NCI-H1417 (cell line): Measurements from ENCODE around the gene HDAC1.
A peak's percentile ranks its signal among the peaks of the same experiment; 100 is the strongest.
"Not testable (repeated sequence)": the region's sequence is repeated elsewhere in the genome, so short reads cannot be mapped to it uniquely, and the experiment has no call there.

Experiments
- DNase-seq, 3 experiments: peaks; one replicate each; lab custom pipeline; 2025; lab: John Stamatoyannopoulos, UW

Gene HDAC1

DNA sequence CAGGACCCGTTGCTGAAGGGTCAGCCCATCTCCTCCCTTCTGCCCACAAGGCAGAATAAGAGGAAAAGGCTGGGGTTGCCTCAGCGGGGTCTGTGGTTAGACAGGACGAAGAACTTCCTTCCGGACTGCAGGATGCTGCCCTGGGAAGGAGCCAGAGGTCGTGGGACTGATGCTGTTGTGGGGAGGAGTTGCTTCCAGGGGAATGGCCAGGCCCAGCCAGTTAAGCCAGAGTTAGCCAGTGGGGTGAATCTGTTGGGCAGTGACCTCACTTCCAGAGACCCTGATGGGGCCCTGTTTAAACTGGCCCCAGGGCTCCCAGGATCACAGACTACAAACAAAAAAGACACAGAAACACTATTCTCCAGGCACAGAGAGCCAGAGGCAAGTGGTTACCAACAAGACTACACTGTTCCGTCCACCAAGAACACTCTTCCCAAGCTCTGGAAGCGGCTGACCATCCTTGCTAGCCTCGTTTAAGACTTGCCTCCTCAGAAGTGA, 57.4 kb downstream of the HDAC1 start:
- no peak for DNase-seq

DNA sequence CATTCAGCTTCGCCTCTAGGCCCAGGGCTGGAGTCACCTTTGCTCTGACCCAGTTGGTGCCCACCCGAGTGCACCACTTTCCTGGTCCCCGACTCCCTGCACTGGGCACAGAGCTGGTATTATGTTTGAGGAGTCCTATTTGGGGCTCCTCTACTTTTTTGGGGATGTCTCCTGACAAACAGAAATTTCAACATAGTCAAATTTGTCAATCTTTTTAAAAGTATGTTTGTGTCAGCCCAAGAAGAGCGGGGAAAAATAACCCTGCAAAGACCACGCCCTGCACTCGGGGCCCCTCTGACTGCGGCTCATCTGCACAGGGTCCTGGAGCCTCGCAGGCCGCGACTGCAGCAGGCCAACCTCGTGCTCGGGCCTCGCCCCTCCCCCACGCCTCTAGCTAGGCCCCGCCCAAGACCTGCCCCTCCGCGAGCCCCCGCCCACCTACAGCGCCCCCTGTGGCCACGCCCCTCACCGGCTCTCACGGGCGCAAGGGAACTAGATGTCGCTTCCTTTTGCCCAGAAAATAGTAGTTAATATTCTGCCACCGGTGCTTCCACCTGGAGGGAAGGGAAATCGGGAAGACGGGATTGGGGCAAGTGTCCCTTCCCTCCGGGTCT, 59.0 kb downstream of the HDAC1 start:
- DNase-seq = peak; percentile 86 to 95 (median 89)

DNA sequence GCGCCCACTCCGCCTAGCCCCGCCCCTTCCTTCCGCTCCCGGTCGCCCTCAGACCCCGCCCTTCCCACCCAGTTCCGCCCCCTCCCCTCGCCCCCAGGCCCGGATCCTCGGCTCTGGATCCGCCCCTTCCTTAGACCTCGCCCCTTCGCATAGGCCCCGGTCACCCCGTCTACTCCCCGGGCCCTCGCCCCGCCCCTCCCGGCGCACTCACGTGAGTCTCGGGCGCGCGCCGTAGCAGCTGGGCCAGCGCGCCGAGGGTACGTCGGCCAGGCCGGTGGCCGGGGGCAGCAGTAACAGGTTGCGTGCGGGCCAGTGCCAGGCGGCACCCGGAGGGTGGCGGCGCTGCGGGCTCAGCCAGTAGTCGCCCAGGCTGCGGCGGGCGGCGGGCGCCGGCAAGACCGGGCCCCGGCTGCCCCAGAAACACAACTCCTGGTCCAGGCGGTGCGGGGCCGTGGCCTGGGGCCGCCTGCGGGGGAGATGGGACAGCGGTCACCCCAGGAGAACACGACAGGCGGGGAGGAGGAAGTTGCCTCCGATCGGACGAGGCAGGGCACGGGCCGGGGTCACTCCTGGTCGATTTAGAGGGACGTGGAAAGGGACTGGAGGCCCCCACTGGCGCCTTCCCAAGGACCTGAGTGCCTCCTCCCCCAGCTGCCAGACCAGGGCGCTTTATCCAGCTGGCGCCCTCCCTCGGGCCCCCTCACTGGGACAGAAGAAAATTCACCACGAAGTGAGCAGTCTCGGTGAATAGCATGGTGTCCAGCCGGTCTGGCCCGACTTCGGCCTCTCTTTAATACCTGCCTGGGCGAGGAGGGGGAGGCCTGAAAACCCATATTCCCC, 59.7 kb downstream of the HDAC1 start:
- peak; percentile 95 to 98 (median 97) for DNase-seq

DNA sequence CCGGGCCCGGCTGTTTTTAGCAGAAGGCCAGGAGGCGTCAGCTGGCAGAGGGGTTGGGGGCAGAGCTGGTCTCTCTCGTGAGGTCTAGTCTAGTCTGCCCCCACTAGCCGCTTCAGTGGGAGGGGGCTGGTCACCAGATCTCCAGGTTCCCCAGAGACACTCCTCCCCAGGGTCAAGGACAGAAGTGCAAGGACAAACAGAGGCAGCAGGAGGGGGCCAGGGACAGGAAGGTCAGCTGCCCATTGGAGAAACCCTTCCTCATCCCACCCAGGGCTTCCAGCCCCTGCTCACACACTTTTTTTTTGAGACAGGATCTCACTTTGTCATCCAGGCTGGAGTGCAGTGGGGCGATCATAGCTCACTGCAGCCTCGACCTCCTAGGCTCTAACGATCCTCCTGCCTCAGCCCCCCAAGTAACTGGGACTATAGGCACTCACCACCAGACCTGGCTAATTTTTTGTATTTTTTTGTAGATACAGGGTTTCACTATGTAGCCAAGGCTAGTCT, 60.4 kb downstream of the HDAC1 start:
- DNase-seq = peak in 1 of 3 experiments; percentile 50

DNA sequence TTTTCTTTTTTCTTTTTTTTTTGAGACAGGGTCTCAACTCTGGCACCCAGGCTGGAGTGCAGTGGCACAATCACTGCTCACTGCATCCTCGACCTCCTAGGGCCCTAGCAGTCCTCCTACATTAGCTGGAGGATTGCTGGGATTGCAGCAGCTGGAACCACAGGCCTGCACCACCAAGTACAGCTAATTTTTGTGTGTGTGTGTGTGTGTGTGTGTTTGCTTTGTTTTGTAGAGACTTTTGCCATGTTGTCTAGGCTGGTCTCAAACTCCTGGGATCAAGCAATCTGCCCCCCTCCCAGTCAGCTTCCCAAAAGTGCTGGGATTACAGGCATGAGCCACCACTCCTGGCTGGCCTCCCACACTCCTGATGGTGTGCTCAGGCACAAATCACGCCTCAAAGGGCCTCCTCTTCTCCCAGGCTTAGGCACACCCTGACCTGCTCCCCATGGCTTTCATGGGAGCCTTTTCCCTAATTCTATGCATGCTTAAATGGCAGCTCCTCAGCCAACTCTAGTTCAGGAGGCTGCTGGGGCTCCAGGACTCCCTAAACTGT, 61.0 kb downstream of the HDAC1 start:
- DNase-seq = no peak

DNA sequence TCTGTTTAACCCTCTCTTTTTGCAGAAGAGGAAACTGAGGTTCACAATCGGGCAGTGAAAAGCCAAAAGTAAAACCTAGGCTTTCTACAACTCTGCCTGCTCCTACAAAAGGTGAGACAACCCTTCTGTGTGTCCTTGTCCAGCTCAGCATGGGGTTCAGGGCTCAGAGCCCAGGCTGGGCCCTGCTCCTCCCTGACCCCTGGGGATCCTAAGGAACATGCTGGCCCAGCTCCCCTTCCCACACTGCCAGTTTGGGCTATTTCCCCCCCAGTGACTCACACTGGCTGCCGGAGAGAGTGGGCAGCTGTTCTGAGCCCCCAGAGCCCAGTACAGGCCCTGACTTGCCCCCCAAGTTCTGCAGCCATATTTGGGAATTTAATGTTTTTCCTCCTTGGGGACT, 61.5 kb downstream of the HDAC1 start:
- DNase-seq = no peak

DNA sequence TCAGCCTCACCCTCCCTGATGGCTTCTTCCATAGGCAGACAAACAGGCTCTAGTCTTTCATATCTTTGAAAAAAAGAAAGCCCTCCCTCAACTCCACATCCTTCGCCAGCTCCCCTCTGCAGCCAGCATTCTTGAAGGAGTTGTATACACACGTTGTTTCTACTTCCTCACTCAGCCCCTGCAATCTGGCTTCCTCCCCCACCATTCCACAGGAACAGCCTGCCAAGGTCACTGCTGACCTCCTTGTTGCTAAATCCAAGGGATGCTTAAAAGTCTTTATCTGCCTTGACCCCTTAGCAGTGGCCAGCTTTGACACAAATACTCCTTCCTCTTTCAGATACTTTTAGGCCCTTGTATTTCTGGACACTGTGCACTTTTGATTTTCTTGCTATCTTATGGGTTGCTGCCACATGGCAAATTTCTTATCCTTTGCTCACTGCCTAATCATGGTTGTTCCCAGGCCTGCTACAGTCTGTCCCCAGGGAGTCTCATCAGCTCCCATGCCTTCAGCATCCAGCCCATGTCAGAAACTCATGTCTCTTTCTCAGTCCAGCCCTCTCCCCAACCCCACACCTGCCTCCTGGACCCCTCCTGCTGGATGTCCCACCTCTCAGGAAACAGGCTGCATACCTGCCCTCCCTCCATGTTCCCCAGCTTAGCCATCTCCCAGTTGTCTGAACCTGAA, 62.1 kb downstream of the HDAC1 start:
- no peak for DNase-seq

DNA sequence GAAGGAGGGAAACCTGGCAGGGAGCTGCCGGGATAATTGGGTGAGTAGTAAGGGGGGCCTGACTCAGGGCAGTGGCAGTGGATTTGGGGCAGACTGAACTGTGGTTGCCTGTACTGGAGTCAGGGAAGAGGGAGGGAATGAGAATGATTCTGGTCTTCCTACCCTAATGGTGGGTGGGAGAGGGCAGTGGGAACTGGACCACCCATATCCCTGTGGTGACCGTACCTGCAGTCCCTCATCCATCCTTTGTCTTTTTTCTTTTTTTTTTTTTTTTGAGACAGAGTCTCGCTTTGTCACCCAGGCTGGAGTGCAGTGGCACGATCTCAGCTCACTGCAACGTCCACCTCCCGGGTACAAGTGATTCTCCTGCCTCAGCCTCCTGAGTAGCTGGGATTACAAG, 63.9 kb downstream of the HDAC1 start:
- not testable (repeated sequence) for DNase-seq

DNA sequence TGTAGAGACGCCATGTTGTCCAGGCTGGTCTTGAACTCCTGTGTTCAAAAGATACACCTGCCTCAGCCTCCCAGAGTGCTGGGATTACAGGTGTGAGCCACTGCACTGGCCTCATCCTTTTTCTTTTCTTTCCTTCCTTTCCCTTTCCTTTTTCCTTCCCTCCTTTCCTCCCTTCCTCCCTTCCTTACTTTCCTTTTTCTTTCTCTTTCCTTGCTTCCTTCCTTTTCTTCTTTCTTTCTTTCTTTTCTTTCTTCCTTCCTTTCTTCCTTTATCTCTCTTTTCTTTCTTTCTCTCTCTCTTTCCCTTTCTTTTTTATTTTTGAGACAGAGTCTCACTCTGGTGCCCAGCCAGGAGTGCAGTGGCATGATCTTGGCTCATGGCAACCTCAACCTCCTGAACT, 64.6 kb downstream of the HDAC1 start:
- no peak for DNase-seq

DNA sequence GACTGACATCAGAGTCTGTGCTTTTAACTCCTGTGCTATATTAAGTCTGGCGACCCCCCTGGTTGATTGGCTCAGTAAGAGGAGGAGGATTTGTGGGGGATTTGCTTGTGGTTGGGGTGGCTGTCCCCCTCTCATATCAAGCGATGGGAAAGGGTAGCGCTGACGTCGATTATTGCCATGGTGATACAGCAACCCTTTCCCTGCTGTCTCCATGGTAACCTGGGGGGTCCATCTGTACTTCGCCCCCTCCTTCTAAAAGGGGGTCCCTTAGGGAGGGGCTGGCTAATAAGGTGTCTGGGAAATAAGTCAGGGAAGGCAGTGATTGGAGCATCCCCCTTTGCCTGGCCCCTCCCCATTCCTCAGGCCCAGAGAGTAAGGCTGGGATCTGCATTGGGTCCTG, 65.7 kb downstream of the HDAC1 start:
- DNase-seq = no peak

DNA sequence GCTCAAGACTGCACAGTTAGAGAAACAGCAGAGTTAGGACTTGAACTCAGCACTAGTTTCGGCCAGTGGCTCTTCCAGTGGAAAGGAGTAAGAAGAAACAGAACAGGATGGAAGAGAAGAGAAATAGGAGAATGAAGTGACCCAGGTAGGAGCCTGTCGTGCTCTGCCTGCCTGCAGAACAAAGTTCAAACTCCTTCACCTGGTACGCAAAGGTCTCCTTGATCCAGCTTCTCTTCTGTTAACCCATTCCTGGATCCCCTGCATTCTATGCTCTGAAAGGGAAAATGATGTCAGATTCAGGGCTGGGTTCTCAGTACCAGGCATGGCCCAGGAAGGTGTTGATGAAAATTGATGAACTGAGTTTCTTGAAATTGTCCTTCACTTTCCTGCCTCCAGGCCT, 66.6 kb downstream of the HDAC1 start:
- DNase-seq = no peak

DNA sequence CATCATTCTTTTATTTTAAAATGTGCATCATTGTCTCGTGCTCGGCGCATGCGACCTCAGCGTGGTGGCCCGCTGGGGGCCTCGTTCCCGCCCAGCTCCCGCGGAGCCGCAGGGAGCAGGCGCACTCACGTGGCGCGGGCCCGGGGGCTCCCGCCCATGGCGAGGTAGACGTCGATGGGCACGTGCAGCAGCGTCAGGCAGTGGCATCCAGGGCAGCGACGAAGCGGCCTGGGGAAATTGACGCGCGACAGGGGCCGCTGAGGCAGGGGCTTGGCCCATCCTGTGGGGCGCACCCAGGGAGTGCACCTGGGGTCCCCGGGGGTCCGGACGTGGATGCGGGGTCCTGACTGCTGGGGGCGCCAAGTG, 69.4 kb downstream of the HDAC1 start:
- no peak for DNase-seq

DNA sequence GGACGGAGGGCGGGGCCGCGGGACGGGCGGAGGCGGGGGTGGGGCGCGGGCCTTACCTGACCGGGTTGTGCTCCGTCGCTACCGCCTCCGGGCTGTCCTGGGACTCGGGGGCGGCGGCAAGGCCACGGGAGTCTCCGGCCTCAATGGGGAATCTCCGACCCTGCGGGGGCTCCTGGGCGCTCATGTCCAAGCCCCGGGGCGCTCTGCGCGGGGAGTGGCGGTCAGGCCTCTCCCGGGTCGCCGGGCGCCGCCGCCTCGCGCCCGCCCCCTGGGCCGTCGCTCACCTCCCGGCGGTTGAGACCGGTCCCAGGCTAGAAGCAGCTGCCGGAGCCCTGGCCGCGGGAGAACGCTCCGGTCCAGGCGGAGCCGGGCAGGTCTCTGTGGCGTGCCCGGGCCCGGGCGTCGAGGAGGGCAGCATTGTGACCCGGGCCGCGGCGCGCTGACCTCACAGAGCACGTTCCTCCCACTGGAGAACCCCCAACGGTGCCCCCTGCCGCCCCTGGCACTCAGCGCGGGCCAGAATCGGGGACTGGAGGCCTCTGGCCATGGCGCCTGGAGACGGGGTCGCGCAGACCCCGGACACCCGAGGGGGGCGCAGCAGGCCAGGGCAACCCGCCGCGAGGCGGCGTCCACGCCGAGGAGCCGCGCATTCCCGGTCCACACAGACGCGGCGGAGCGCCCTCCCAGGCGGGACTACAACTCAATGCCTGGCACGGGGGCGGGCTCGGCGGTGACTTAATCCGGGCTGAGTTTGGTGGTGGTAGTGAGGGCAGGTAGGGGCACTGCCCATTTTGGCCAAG, 70.0 kb downstream of the HDAC1 start:
- DNase-seq = peak in 2 of 3 experiments; percentile 35 to 50

DNA sequence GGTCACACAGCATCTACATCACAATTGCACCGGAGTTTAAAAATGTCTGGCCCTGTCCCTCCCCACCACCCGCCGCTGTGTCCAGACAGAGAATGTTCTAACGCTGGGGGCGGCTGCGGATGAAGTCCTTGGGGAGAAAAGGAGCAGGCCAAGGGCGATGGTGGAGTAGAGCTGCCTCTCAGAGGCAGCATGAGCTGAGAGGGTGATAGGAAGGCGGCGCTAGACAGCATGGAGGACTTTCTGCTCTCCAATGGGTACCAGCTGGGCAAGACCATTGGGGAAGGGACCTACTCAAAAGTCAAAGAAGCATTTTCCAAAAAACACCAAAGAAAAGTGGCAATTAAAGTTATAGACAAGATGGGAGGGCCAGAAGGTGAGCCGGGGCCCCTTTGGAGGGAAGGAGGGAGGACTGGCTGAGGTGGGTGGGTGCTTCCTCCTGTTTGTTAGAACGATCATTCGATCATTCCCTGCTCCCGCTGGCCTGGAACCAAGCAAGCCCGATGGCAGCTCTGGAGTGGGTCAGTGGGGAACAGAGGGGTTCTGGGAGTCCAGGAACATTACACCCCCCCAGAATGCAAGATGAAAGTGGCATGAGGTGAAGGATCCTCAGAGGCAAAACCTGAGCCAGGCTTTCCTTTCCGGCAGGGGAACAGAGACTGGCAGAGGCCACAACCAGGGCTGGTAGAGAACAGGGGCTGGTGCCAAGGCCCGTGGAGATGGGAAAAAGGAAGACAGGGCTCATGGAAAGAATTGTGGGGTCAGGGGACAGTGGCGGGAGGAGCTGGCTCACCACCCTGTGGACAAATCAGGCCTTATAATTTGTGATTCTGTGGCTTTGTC, 70.8 kb downstream of the HDAC1 start, which contains the start of the genes FAM229A and TSSK3:
TSS of gene FAM229A (minus strand) at position 12 of the 840 bp plus-strand sequence. CDS start 394 bp downstream, outside the sequence.
TSS of gene TSSK3 (plus strand) at position 66 of the 840 bp plus-strand sequence. CDS start at position 229, 163 bp downstream.
- DNase-seq = no peak

DNA sequence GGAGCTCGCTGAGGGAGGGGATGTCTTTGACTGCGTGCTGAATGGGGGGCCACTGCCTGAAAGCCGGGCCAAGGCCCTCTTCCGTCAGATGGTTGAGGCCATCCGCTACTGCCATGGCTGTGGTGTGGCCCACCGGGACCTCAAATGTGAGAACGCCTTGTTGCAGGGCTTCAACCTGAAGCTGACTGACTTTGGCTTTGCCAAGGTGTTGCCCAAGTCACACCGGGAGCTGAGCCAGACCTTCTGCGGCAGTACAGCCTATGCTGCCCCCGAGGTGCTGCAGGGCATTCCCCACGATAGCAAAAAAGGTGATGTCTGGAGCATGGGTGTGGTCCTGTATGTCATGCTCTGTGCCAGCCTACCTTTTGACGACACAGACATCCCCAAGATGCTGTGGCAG, 71.8 kb downstream of the HDAC1 start:
- no peak for DNase-seq

DNA sequence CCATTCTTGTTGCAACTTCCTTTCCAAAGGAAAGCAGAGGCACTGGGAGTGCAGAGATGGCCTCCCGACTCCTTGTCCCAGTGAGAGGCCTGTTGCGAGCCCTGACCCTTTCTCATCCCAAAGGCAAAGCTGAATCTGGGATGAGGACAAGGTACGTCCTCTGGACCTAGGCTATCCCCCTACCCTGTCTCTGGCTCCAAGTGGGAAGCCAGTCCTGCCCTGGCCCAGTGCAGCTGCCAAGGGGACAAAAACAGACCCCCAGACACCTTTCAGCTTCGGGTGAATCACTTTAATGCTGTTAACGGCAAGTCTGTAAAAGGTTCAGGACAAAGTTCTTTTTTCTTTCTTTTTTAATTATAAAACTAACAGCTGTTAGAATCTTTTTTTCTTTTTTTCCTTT, 73.0 kb downstream of the HDAC1 start:
- no peak for DNase-seq

DNA sequence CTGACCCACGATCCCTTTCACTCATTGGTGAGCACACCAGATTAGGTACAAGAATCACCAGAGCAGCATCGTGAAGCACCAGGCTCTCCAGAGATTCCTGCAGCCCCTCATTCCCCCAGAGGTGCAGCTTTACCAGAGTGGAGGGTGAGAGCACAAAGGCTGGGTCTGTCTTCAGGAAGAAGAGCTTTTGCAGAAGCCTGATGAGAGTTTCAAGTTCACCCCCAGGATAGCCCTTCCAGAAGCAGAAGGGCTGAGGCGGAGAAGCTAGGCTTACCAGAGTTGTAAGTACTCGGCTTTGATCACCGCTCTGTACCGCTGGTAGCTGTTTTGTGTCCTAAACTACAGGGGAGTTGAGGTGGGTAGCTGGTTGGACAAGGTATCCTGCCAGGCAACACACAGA, 73.6 kb downstream of the HDAC1 start:
- no peak for DNase-seq

DNA sequence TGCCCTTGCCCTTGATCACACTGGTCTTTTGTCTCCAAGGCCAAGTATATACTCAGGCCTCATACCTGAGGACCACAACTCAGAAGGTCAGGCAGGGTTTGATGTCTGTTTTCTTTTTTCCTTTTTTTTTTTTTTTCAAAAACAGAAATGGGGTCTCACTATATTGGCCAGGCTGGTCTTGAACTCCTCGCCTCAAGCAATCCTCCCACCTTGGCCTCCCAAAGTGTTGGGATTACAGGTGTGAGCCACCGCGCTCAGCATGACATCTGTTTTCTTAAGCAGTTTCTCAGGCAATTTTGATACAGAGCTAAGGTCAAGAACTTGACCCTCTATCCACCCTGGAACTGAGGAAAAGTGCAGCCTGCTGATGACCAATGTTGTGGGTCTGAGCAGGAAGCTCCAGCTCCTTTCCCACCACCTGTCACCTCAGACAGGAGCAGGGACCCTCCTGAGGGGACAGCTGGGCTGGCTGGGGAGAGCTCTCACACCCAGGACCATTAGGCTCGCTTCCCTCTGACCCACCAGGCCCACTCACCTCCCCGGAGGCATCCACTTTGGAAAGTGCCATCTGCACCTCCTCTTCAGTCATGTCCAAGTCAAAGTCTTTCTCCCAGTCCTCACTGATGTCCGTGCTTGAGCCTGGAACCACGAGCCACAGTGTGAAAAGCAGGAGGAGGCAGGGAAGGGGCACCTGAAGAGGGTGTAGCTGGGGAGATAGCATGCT, 76.2 kb downstream of the HDAC1 start:
- DNase-seq = no peak

DNA sequence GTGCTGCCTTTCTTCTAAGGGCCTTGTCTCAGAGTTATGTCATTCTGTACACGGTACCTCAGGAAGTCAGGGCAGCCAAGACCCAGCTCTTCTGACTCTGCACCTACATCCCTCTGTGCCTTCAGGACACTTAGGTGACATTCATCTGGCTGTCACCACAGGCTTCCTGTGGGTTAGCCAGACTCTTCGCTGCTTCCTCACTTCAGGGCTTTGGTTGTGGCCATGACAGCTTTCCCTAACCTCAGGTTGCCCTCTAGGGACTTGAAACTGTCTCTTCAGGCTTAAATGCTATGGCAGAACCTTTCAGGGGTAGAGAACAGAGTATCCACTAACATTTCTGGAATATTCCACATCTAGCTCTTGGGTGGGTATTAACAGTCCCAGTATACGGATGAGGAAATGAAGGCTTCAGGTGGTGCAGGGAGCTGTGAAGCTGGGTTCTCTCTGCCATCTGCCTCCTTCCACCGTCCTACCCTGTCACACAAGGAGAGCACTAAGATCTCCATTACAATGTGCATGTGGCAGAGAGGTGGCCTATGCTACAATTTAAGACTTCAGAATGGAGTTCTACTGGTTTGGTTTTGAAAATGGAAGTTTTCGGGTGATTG, 80.4 kb downstream of the HDAC1 start:
- DNase-seq = no peak
